CD8-positive, alpha-beta memory T cell (primary cell): ENCODE results near the gene ACTL7A. TPM values are rescaled to one million over a fixed set of nuclear protein-coding genes. Genes with fewer than 3 reads are reported as not detected.
"Not testable (repeated sequence)": the region's sequence is repeated elsewhere in the genome, so short reads cannot be mapped to it uniquely, and the experiment has no call there.

Experiments used
- CTCF ChIA-PET: fragments of 350-600 bp; sonication (Branson Sonifier 250); formaldehyde crosslinking; loops from one replicate; lab custom pipeline; 2021; ENCODE audit warnings: antibody characterized with exemption; lab: Charles Lee
- POLR2A ChIA-PET: fragments of 350-600 bp; sonication (Branson Sonifier 250); formaldehyde crosslinking; loops from one replicate; lab custom pipeline; 2021; ENCODE audit warnings: antibody characterized with exemption; lab: Charles Lee
- DNase-seq, 5 donors: peaks; one replicate each; pipeline versions ENCODE4 v3.0.0 to v3.0.0-alpha.2; 2020 to 2022; ENCODE audit warnings: mixed read lengths in 1 of 5
- H3K27ac ChIP-seq: one replicate; pipeline ENCODE4 v1.7.0; 2013; ENCODE audit warnings: low read depth, mild to moderate bottlenecking, low read length, moderate library complexity
- H3K27me3 ChIP-seq: 2 replicates; pipeline ENCODE4 v1.7.0; 2013; ENCODE audit warnings: low read length, mild to moderate bottlenecking; ENCODE audit not compliant: insufficient read depth, poor library complexity, severe bottlenecking
- H3K36me3 ChIP-seq: 2 replicates; pipeline ENCODE4 v1.7.0; 2013; ENCODE audit warnings: mild to moderate bottlenecking, low read length, moderate library complexity; ENCODE audit not compliant: insufficient read depth
- H3K4me1 ChIP-seq: 2 replicates; pipeline ENCODE4 v1.7.0; 2013; ENCODE audit warnings: mild to moderate bottlenecking, low read length, moderate library complexity; ENCODE audit not compliant: insufficient read depth
- H3K4me3 ChIP-seq: 2 replicates; pipeline ENCODE4 v1.7.0; 2013; ENCODE audit warnings: mild to moderate bottlenecking, low read length
- H3K9me3 ChIP-seq: 2 replicates; pipeline ENCODE4 v1.7.0; 2013; ENCODE audit warnings: mild to moderate bottlenecking, low read length
- H3K27ac Mint-ChIP-seq, 8 donors: one replicate each; pipeline ENCODE4 v1.8.0; 2020 to 2021; ENCODE audit warnings: mixed read lengths in 8 of 8, mild to moderate bottlenecking in 6 of 8, inconsistent platforms in 3 of 8, moderate library complexity in 3 of 8
- H3K27me3 Mint-ChIP-seq, 2 donors: one replicate each; pipeline ENCODE4 v1.8.0; 2020 to 2021; ENCODE audit warnings: mixed read lengths in 2 of 2, mild to moderate bottlenecking in 1 of 2, moderate library complexity in 1 of 2
- H3K36me3 Mint-ChIP-seq, 3 donors: one replicate each; pipeline ENCODE4 v1.8.0; 2020 to 2021; ENCODE audit warnings: mixed read lengths in 3 of 3, inconsistent platforms in 1 of 3, mild to moderate bottlenecking in 1 of 3
- H3K4me1 Mint-ChIP-seq, 3 donors: one replicate each; pipeline ENCODE4 v1.8.0; 2020 to 2021; ENCODE audit warnings: mixed read lengths in 3 of 3, inconsistent platforms in 1 of 3, mild to moderate bottlenecking in 1 of 3
- H3K4me3 Mint-ChIP-seq, 7 donors: one replicate each; pipeline ENCODE4 v1.8.0; 2020 to 2021; ENCODE audit warnings: mixed read lengths in 7 of 7, mild to moderate bottlenecking in 6 of 7, moderate library complexity in 4 of 7, inconsistent platforms in 2 of 7
- H3K9me3 Mint-ChIP-seq, 5 donors: one replicate each; pipeline ENCODE4 v1.8.0; 2020 to 2022; ENCODE audit warnings: mixed read lengths in 5 of 5, mild to moderate bottlenecking in 3 of 5, moderate library complexity in 2 of 5, inconsistent platforms in 1 of 5
- polyA plus RNA-seq: library from polyadenylated mRNA; unstranded; fragments of 300-500 nt; fragmentation: Illumina TruSeq; gene quantifications from one replicate; pipeline ENCODE4 v1.2.3, GENCODE V29; 2021
- total RNA-seq, 2 experiments: library from RNA; stranded (reverse); gene quantifications; one replicate each; pipeline ENCODE4 v1.2.3, GENCODE V29; 2021

The ACTL7A gene
- total and polyA plus RNA-seq, 3 experiments from 2014 or later: not detected

GRCh38 chr9:108832179-108832500 is 29.9 kb upstream of the ACTL7A start:
- no peaks in the 10 kb centered on the region for H3K9me3 Mint-ChIP-seq

GRCh38 chr9:108834959-108835665 is 27.0 kb upstream of the ACTL7A start:
- no peak overlapping the region for H3K27ac Mint-ChIP-seq
- no peak for DNase-seq
- Histone ChIP-seq H3K9me3 (no peaks in the 10 kb centered on the region), H3K4me3 (no peak overlapping the region), H3K4me1 (no peaks in the 10 kb centered on the region), H3K27ac (no peak overlapping the region), H3K27me3 (no peaks in the 10 kb centered on the region), H3K36me3 (no peaks in the 10 kb centered on the region)
- CTCF ChIA-PET: no interaction called here
- no peaks in the 10 kb centered on the region for H3K9me3 Mint-ChIP-seq
- no peaks in the 10 kb centered on the region for H3K36me3 Mint-ChIP-seq
- POLR2A ChIA-PET: no interaction called here
- no peaks in the 10 kb centered on the region for H3K4me1 Mint-ChIP-seq
- H3K27me3 Mint-ChIP-seq: peaks cover 3 to 12% of the 10 kb centered on the region in 2 donors
- no peak overlapping the region for H3K4me3 Mint-ChIP-seq

More at GRCh38 chr9:108832179-108832500, 29.9 kb upstream of the ACTL7A start:
- CTCF ChIA-PET: no interaction called here
- Histone ChIP-seq H3K4me3 (no peak overlapping the region), H3K36me3 (no peaks in the 10 kb centered on the region), H3K27me3 (no peaks in the 10 kb centered on the region), H3K27ac (no peak overlapping the region), H3K9me3 (no peaks in the 10 kb centered on the region), H3K4me1 (no peaks in the 10 kb centered on the region)
- Mint-ChIP-seq H3K27me3 (peaks cover 0 to 18% of the 10 kb centered on the region in 2 donors), H3K36me3 (no peaks in the 10 kb centered on the region), H3K4me3 (no peak overlapping the region), H3K27ac (no peak overlapping the region), H3K4me1 (no peaks in the 10 kb centered on the region)
- POLR2A ChIA-PET: no interaction called here
- no peak for DNase-seq

- POLR2A ChIA-PET: no interaction called here
- H3K4me1 ChIP-seq: no peaks in the 10 kb centered on the region
Measured at GRCh38 chr9:108835831-108836230, 26.2 kb upstream of the ACTL7A start.

GRCh38 chr9:108836319-108836718 is 25.7 kb upstream of the ACTL7A start:
- CTCF ChIA-PET: no interaction called here
- Histone ChIP-seq H3K4me3 (no peak overlapping the region), H3K27ac (no peak overlapping the region), H3K27me3 (no peaks in the 10 kb centered on the region), H3K4me1 (no peaks in the 10 kb centered on the region), H3K36me3 (no peaks in the 10 kb centered on the region), H3K9me3 (no peaks in the 10 kb centered on the region)
- H3K36me3 Mint-ChIP-seq: no peaks in the 10 kb centered on the region
- no peak overlapping the region for H3K27ac Mint-ChIP-seq
- H3K27me3 Mint-ChIP-seq: peaks cover 3 to 6% of the 10 kb centered on the region in 2 donors
- POLR2A ChIA-PET: no interaction called here
- H3K4me3 Mint-ChIP-seq: no peak overlapping the region
- H3K9me3 Mint-ChIP-seq: no peaks in the 10 kb centered on the region
- no peaks in the 10 kb centered on the region for H3K4me1 Mint-ChIP-seq
- DNase-seq: no peak

More at GRCh38 chr9:108835831-108836230, 26.2 kb upstream of the ACTL7A start:
- no peaks in the 10 kb centered on the region for H3K27me3 ChIP-seq
- no peaks in the 10 kb centered on the region for H3K9me3 ChIP-seq
- Mint-ChIP-seq H3K27me3 (peaks cover 3 to 7% of the 10 kb centered on the region in 2 donors), H3K27ac (no peak overlapping the region), H3K9me3 (no peaks in the 10 kb centered on the region), H3K4me3 (no peak overlapping the region), H3K4me1 (no peaks in the 10 kb centered on the region), H3K36me3 (no peaks in the 10 kb centered on the region)
- no peaks in the 10 kb centered on the region for H3K36me3 ChIP-seq
- H3K27ac ChIP-seq: no peak overlapping the region
- DNase-seq: no peak
- CTCF ChIA-PET: no interaction called here
- H3K4me3 ChIP-seq: no peak overlapping the region

GRCh38 chr9:108836781-108837180 is 25.3 kb upstream of the ACTL7A start:
- no peak overlapping the region for H3K27ac ChIP-seq
- H3K4me1 Mint-ChIP-seq: no peaks in the 10 kb centered on the region
- no peak overlapping the region for H3K4me3 ChIP-seq
- H3K27me3 Mint-ChIP-seq: peaks cover 3 to 6% of the 10 kb centered on the region in 2 donors
- H3K9me3 Mint-ChIP-seq: no peaks in the 10 kb centered on the region
- no peaks in the 10 kb centered on the region for H3K9me3 ChIP-seq
- H3K36me3 Mint-ChIP-seq: no peaks in the 10 kb centered on the region
- H3K36me3 ChIP-seq: no peaks in the 10 kb centered on the region
- no peak overlapping the region for H3K27ac Mint-ChIP-seq
- no peak overlapping the region for H3K4me3 Mint-ChIP-seq
- POLR2A ChIA-PET: no interaction called here
- no peaks in the 10 kb centered on the region for H3K27me3 ChIP-seq
- no peak for DNase-seq
- CTCF ChIA-PET: no interaction called here
- H3K4me1 ChIP-seq: no peaks in the 10 kb centered on the region

GRCh38 chr9:108837530-108837929 is 24.5 kb upstream of the ACTL7A start:
- ChIA-PET CTCF (no interaction called here), POLR2A (no interaction called here)
- Histone ChIP-seq H3K27me3 (no peaks in the 10 kb centered on the region), H3K36me3 (no peaks in the 10 kb centered on the region), H3K27ac (no peak overlapping the region), H3K4me3 (no peak overlapping the region), H3K4me1 (no peaks in the 10 kb centered on the region), H3K9me3 (no peaks in the 10 kb centered on the region)
- DNase-seq: no peak
- Mint-ChIP-seq H3K4me3 (no peak overlapping the region), H3K4me1 (peaks cover 2 to 3% (median 3%) of the 10 kb centered on the region in 3 donors), H3K27me3 (peaks cover 3 to 6% of the 10 kb centered on the region in 2 donors), H3K27ac (no peak overlapping the region), H3K9me3 (no peaks in the 10 kb centered on the region), H3K36me3 (no peaks in the 10 kb centered on the region)

GRCh38 chr9:108838017-108838416 is 24.0 kb upstream of the ACTL7A start:
- peaks cover 3% of the 10 kb centered on the region in 2 donors for H3K27me3 Mint-ChIP-seq
- H3K4me1 Mint-ChIP-seq: peaks cover 5 to 8% (median 8%) of the 10 kb centered on the region in 3 donors
- no peak overlapping the region for H3K4me3 Mint-ChIP-seq
- no peak overlapping the region for H3K27ac ChIP-seq
- no peaks in the 10 kb centered on the region for H3K4me1 ChIP-seq
- no peaks in the 10 kb centered on the region for H3K36me3 ChIP-seq
- H3K36me3 Mint-ChIP-seq: no peaks in the 10 kb centered on the region
- no peaks in the 10 kb centered on the region for H3K27me3 ChIP-seq
- CTCF ChIA-PET: no interaction called here
- no peak overlapping the region for H3K4me3 ChIP-seq
- POLR2A ChIA-PET: no interaction called here
- no peaks in the 10 kb centered on the region for H3K9me3 ChIP-seq
- H3K9me3 Mint-ChIP-seq: no peaks in the 10 kb centered on the region
- no peak overlapping the region for H3K27ac Mint-ChIP-seq
- DNase-seq: no peak

- H3K27me3 Mint-ChIP-seq, CTCF ChIA-PET, H3K36me3 Mint-ChIP-seq: not testable (repeated sequence)
Measured at GRCh38 chr9:108839561-108839960, 22.5 kb upstream of the ACTL7A start.

More at GRCh38 chr9:108839561-108839960, 22.5 kb upstream of the ACTL7A start:
- H3K9me3 ChIP-seq, H3K27ac ChIP-seq, H3K4me3 Mint-ChIP-seq, H3K9me3 Mint-ChIP-seq, H3K36me3 ChIP-seq, H3K4me3 ChIP-seq, POLR2A ChIA-PET, H3K27me3 ChIP-seq, H3K27ac Mint-ChIP-seq, H3K4me1 ChIP-seq, DNase-seq: not testable (repeated sequence)
- H3K4me1 Mint-ChIP-seq: peaks cover 6 to 14% (median 9%) of the 10 kb centered on the region in 3 donors
